Activated T-cell treated with anti-CD3 and anti-CD28 coated beads for 24 hours (primary cell): ENCODE measurements around the gene AMPD2.
A peak's percentile ranks its signal among the peaks of the same experiment; 100 is the strongest.

Source experiments
- DNase-seq: peaks from one replicate; pipeline ENCODE4 v3.0.0-alpha.2; 2020; ENCODE audit warnings: low read depth

Gene AMPD2

DNA sequence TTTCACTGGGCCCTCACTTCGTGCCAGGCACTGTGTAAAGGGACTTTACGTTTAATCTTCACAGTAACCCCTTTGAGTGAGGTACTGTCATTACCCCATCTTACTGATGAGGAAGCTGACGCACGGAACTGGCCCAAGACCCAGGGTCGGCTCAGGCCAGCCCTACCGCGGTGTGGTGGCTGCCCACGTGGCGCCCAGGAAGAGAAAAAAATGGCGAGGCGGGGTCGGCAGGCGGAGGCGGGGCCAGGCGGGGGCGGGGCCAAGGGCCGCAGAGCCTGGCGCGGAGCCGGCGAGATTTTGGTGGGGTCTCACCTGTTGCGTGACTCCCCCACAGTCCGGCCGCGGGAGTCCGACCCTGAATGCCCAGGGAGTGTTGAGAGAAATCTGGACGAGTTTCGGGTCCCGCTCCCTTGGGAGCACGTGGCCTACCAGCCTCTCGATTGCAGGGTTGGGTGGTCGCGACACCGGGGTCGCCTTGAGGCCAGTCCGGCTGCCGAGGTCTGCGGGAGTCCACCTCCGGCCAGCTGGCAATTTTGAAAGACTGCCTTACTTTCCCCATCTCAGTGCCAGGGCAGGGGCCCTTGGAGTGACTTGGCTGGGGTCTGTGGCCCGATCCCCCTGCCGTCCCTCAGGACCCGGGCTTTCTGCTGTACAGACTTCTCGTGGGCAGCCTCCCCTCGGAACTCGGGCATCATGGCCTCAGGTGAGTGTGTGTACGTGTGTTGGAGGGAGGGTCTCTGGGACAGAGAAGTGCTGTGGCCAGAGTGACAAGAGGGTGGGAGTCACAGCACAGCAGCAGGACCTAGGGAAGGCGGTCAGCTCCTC is at the start of gene AMPD2, which contains the start of gene GNAT2:
AMPD2 (plus strand) TSS at position 262 of the 825 bp plus-strand sequence. CDS start 1,339 bp downstream, outside the sequence.
GNAT2 (minus strand) TSS at position 41 of the 825 bp plus-strand sequence. CDS start 6,746 bp downstream, outside the sequence.
- DNase-seq: peak; percentile 67

GRCh38 chr1:109570414-109570813 is 49.2 kb upstream of the AMPD2 start:
- no peak for DNase-seq

DNA sequence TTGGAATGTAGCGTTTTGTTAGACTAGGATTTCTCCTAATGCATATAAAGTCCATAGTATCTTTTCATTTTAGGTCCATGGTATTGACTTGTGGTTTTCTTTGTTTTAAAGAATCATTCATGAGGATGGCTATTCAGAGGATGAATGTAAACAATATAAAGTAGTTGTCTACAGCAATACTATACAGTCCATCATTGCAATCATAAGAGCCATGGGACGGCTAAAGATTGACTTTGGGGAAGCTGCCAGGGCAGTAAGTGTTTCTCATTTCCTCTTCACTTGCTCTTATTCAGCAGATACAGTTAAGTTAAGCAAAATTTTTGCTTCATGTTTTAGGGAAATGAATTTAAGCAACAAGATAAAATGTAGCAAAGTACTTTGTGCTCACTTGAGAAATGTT is 45.9 kb upstream of the AMPD2 start:
- DNase-seq: no peak

- no peak for DNase-seq
These were observed 40.6 kb upstream of the AMPD2 start for GRCh38 chr1:109578947-109579443.

DNA sequence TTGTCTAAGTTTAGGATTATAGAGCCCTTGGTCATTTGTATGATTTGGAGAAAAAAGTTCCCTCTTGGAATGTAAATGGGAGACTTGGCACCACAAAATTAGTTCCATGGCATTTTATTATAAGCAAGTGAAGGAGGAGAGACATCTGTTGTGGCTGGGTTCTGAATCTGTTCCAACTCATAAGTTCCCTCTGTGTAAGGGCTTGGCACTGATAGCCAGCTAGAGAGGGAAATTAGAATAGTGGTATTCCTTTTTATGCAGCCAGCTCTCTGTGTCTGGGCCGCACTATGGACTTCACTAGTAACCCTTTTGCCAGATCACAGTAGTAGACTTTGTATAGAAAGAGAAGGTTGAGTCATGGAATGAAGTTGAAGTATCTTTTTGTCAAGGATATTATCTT is 40.1 kb upstream of the AMPD2 start:
- DNase-seq: no peak

DNA sequence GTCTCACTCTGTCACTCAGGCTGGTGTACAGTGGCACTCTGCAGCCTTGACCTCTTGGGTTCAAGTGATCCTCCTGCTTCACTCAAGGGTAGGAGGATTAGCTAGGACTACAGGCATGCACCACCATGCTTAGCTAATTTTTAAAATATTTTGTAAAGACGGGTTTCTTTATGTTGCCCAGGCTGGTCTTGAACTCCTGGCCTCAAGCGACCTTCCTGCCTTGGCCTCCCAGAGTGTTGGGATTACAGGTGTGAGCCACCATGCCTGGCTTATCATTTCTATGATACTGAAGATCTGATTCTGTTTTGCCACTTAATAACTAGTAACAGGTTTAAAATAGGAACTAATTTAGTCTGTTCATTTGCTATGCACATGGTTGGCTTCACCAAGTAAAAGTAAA is 37.6 kb upstream of the AMPD2 start:
- no peak for DNase-seq

DNA sequence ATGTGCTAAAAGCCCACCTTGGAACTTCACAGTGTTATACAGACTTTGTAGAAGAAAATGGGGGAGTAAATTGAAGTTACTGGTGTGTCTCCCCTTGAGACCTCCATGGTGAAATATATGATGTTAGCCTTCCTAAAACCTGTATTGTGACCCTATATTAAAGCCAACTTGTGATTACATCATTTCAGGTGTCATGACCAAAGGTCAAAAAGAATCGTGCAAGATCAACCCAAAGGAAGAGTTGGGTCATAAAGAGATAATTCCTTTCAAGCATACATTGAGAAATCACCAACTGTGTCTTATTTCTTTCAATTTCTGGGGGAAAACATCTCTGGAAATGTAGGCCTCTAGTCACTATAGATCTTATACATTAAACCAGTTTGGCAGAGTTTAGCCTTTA is 34.9 kb upstream of the AMPD2 start:
- no peak for DNase-seq

GRCh38 chr1:109586055-109586454 is 33.6 kb upstream of the AMPD2 start:
- DNase-seq: no peak

GRCh38 chr1:109589177-109589576 is 30.5 kb upstream of the AMPD2 start:
- no peak for DNase-seq

DNA sequence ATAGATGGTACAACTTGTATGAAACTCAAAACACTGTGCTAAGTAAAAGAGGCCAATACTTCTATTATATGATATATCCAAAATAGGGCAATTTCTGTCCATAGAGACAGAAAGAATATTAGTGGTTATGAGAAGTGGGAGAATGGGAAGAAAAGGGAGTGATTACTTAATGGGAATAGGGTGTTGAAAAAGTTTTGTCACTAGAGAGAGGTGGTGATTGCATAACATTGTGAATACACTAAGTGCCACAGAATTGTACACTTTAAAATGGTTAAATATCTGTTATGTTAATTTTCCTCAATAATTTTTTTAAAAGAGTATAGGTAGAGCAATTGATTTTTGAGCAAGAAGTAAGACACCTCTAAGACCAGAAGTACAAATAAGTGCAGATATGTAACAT is 30.0 kb upstream of the AMPD2 start:
- no peak for DNase-seq

GRCh38 chr1:109592916-109593315 is 26.7 kb upstream of the AMPD2 start:
- no peak for DNase-seq

DNA sequence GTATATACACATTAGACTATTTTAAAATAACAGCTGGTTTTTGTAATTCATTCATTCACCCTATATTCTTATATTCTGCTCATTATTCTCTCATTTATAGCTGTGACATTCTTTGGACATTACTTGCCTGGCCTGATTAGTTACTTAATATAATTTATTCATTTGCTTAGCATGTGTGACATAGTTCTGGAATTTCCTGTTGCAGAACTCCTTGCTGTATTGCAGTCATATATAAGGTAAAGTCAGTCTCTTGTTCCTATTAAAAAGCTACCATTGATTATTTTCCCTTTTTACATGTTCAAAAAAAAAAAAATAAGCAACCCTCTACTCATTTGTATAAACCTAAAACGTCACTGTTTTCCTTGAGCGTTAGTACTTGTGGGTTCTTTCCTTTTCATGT is 24.1 kb upstream of the AMPD2 start:
- no peak for DNase-seq

GRCh38 chr1:109598156-109598555 is 21.5 kb upstream of the AMPD2 start:
- no peak for DNase-seq

DNA sequence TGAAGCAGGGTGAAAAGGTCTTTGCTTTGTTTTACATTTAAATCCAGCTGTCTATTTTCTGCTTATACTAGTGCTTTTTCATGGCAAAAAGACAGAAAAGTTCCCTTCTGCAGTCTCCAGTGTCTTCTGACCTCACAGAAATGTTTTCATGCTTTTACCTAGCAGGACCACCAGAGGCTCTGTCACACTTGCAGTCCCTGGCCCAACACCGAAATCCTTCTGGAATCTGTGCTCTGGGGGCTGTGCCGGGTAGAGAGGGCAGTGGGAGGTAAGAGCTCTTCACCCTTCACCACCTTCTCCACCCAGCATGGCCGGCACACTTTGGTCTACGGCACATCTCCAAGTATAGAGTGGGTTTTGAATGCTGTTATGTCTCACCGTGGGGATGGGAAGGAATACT is 21.0 kb upstream of the AMPD2 start:
- DNase-seq: no peak

GRCh38 chr1:109603229-109603628 is 16.4 kb upstream of the AMPD2 start:
- DNase-seq: no peak

DNA sequence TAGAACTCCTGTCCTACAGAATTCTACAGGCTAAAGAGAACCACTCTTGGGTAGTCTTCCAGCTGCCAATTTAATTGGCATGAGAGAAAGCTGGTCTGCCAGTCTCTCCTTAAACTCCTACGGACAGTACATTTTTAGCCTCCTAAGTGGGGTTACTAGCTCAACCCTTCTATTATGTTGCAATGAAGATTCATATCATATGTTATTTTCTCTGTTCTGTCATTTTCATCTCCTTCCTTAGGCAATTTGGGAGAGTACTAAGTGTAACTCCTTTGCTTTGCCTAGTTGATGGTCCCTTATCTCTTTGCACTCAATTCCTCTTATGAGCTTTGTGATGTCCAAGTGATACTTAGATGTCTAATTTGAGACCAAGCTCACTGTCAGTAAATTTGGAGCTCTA is 14.3 kb upstream of the AMPD2 start:
- DNase-seq: no peak

- DNase-seq: no peak
These were observed 9.8 kb upstream of the AMPD2 start for GRCh38 chr1:109609881-109610280.

GRCh38 chr1:109610609-109611307 is 8.9 kb upstream of the AMPD2 start:
- no peak for DNase-seq

- DNase-seq: no peak
These were observed 8.2 kb upstream of the AMPD2 start for GRCh38 chr1:109611308-109611990.

- no peak for DNase-seq
These were observed 6.1 kb upstream of the AMPD2 start for GRCh38 chr1:109613361-109614147.

DNA sequence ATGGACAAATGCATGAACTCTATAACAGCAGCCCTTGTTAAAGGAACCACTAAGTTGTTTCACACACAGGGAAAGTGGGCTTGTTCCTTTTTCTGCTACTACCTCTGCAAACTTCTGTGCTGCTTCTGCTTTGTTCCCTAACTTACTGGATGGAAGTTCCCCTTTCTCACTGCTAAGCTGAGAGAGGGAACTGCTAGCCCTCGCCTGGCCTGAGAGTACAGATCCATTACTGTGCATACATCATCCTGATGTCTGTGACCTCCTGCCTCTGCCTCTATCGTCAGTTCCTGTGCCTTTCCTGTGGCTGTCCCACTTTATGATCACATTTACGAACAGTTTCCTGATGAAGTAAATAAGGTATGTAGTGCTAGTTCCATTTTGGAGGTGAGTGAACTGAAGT is 3.8 kb upstream of the AMPD2 start:
- no peak for DNase-seq

DNA sequence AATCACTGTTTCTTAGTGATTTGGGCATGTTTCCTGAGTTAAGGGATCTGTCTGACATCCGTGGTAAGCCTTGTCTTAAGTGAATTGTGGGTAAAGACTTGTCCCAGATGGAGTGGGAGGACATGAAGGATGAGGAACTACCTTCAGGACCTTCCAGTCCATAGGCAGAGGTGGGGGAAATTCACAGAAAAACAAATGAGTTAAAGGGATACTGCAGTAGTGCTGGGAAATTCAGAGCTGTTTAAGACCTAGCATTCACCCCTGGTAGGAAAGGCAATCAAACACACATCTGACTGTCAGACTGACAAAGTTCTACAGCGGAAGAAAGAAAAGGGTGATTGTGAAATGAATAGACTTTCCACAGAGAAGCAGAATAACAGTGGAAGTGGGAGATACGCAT is 3.2 kb upstream of the AMPD2 start:
- DNase-seq: no peak
